Mucosa of descending colon (tissue), 3 donors: ENCODE results near the gene SLC9A9. TPM values are rescaled to one million over a fixed set of nuclear protein-coding genes. Genes with fewer than 3 reads are reported as not detected.

ENCODE experiments used
- ATAC-seq: fragments of 200-7000 bp; cut with Tn5 transposase; one replicate; pipeline ENCODE4 v1.9.1; 2020; ENCODE audit warnings: mild to moderate bottlenecking, moderate library complexity
- DNase-seq, 3 donors: peaks; one replicate each; pipeline ENCODE4 v3.0.0-alpha.2; 2020
- H3K36me3 ChIP-seq: fragments of 200-600 bp; one replicate; pipeline ENCODE4 v1.8.0; 2021; ENCODE audit warnings: low read depth, mild to moderate bottlenecking
- H3K4me1 ChIP-seq: fragments of 200-600 bp; one replicate; pipeline ENCODE4 v1.8.0; 2021; ENCODE audit warnings: low read depth, mild to moderate bottlenecking
- H3K4me3 ChIP-seq: fragments of 200-600 bp; one replicate; pipeline ENCODE4 v1.8.0; 2021; ENCODE audit warnings: mild to moderate bottlenecking
- H3K9me3 ChIP-seq: fragments of 200-600 bp; one replicate; pipeline ENCODE4 v1.8.0; 2021; ENCODE audit warnings: mild to moderate bottlenecking
- CTCF ChIP-seq: fragments of 200-600 bp; IDR thresholded peaks from one replicate; pipeline ENCODE4 v1.8.0; 2022; ENCODE audit warnings: antibody characterized with exemption, mild to moderate bottlenecking
- intact Hi-C, 2 donors: fragments of 100-400 bp; cut with DNase I in 1 of 2; cut with micrococcal nuclease in 1 of 2; formaldehyde crosslinking; loops; one replicate each; pipeline versions ENCODE4 v1.11.0 to v1.11.1; 2022; cut with DNase I, micrococcal nuclease
- total RNA-seq, 3 donors: library from RNA; stranded (reverse); fragmentation: NEBNext Ultra II Directional in 2 of 3; extraction: Animal tissue kit (Norgen Biotek cat#: 25700) in 2 of 3; gene quantifications; one replicate each; pipeline versions ENCODE4 v1.2.1 to v1.2.4, GENCODE V29; 2021 to 2023
- donor health status: DM: no; HTN: no; CAD: no; lungs with moderate emphysema.
- donor health status: DM: no; HTN: no; CAD: no.
- donor health status: DM: no; HTN: yes; CAD: no.

The SLC9A9 gene
- total RNA-seq, 3 donors from 2014 or later, result 3.2 to 18.2 (median 6.8) TPM

GRCh38 chr3:143771939-143772338 lies 76.3 kb downstream of the SLC9A9 start:
- DNase-seq (no peak), ATAC-seq (no peak)
- Histone ChIP-seq H3K36me3 (no peaks in the 10 kb centered on the region), H3K9me3 (no peaks in the 10 kb centered on the region), H3K4me1 (no peaks in the 10 kb centered on the region), H3K4me3 (no peak overlapping the region)
- no peak for TF ChIP-seq CTCF
- intact Hi-C loops, result no loop called here

GRCh38 chr3:143771258-143771657 lies 77.0 kb downstream of the SLC9A9 start:
- H3K9me3 ChIP-seq, result no peaks in the 10 kb centered on the region
- no peak for TF ChIP-seq CTCF
- H3K4me3 ChIP-seq, result no peak overlapping the region
- intact Hi-C loops, result no loop called here
- DNase-seq, result no peak
- ATAC-seq, result no peak
- H3K4me1 ChIP-seq, result no peaks in the 10 kb centered on the region
- no peaks in the 10 kb centered on the region for H3K36me3 ChIP-seq

- intact Hi-C loops, result no loop called here
- DNase-seq (no peak), ATAC-seq (no peak)
- no peak for TF ChIP-seq CTCF
- Histone ChIP-seq H3K4me1 (no peaks in the 10 kb centered on the region), H3K36me3 (no peaks in the 10 kb centered on the region), H3K9me3 (no peaks in the 10 kb centered on the region), H3K4me3 (no peak overlapping the region)
Observed at GRCh38 chr3:143770391-143770790, 77.9 kb downstream of the SLC9A9 start.

GRCh38 chr3:143769616-143770015 lies 78.7 kb downstream of the SLC9A9 start:
- intact Hi-C loops, result no loop called here
- TF ChIP-seq CTCF, result no peak
- H3K4me3 ChIP-seq, result no peak overlapping the region
- DNase-seq (no peak), ATAC-seq (no peak)
- no peaks in the 10 kb centered on the region for H3K36me3 ChIP-seq
- no peaks in the 10 kb centered on the region for H3K4me1 ChIP-seq
- H3K9me3 ChIP-seq, result no peaks in the 10 kb centered on the region

- no peaks in the 10 kb centered on the region for H3K36me3 ChIP-seq
- ATAC-seq (no peak), DNase-seq (no peak)
- no peaks in the 10 kb centered on the region for H3K4me1 ChIP-seq
- intact Hi-C loops, result no loop called here
- H3K9me3 ChIP-seq, result no peaks in the 10 kb centered on the region
- no peak overlapping the region for H3K4me3 ChIP-seq
- TF ChIP-seq CTCF, result no peak
Observed at GRCh38 chr3:143764840-143765239, 83.4 kb downstream of the SLC9A9 start.

- Histone ChIP-seq H3K9me3 (no peaks in the 10 kb centered on the region), H3K4me1 (no peaks in the 10 kb centered on the region), H3K4me3 (no peak overlapping the region), H3K36me3 (no peaks in the 10 kb centered on the region)
- ATAC-seq (no peak), DNase-seq (no peak)
- intact Hi-C loops, result no loop called here
- no peak for TF ChIP-seq CTCF
Observed at GRCh38 chr3:143763564-143764162, 84.6 kb downstream of the SLC9A9 start.
